A204.1 (cell line): ENCODE data around the gene ENPP3.

Experiments
- FAIRE-seq: peaks from 2 replicates; lab custom pipeline; 2012; peaks lifted over from hg19 to GRCh38; lab: Jason Lieb, UNC

ENPP3 gene

GRCh38 chr6:131768964-131769363, 131.9 kb downstream of the ENPP3 start:
- no peak for FAIRE-seq

GRCh38 chr6:131769385-131770141, 132.5 kb downstream of the ENPP3 start:
- no peak for FAIRE-seq

GRCh38 chr6:131770776-131771175, 133.7 kb downstream of the ENPP3 start:
- FAIRE-seq: no peak

- FAIRE-seq: no peak
These were observed 136.3 kb downstream of the ENPP3 start for GRCh38 chr6:131773284-131773950.

- FAIRE-seq: no peak
These were observed 138.8 kb downstream of the ENPP3 start for GRCh38 chr6:131775886-131776285.

GRCh38 chr6:131776985-131777384, 139.9 kb downstream of the ENPP3 start:
- no peak for FAIRE-seq

- no peak for FAIRE-seq
These were observed 141.1 kb downstream of the ENPP3 start for GRCh38 chr6:131778169-131778568.

- FAIRE-seq: no peak
These were observed 142.2 kb downstream of the ENPP3 start for GRCh38 chr6:131779304-131779703.

GRCh38 chr6:131780600-131780999, 143.5 kb downstream of the ENPP3 start:
- no peak for FAIRE-seq

GRCh38 chr6:131781687-131782086, 144.6 kb downstream of the ENPP3 start:
- FAIRE-seq: no peak

GRCh38 chr6:131782764-131783163, 145.7 kb downstream of the ENPP3 start:
- no peak for FAIRE-seq

- no peak for FAIRE-seq
These were observed 147.5 kb downstream of the ENPP3 start for GRCh38 chr6:131784561-131784960.

- FAIRE-seq: no peak
These were observed 150.0 kb downstream of the ENPP3 start for GRCh38 chr6:131787079-131787478.

GRCh38 chr6:131787766-131788712, 150.9 kb downstream of the ENPP3 start:
- no peak for FAIRE-seq

- no peak for FAIRE-seq
These were observed 152.1 kb downstream of the ENPP3 start for GRCh38 chr6:131789219-131789618.

- FAIRE-seq: no peak
These were observed 154.4 kb downstream of the ENPP3 start for GRCh38 chr6:131791476-131791875.

- no peak for FAIRE-seq
These were observed 155.0 kb downstream of the ENPP3 start for GRCh38 chr6:131792091-131792496.

- no peak for FAIRE-seq
These were observed 158.3 kb downstream of the ENPP3 start for GRCh38 chr6:131795366-131795765.
